Neuron (in vitro differentiated cells): ENCODE results near the gene CHKA.

Experiments
- H2AFZ ChIP-seq: one replicate; pipeline ENCODE4 v1.6.1; 2013; ENCODE audit warnings: low read depth, mild to moderate bottlenecking, inconsistent platforms, low read length, moderate library complexity
- H3K27me3 ChIP-seq: one replicate; pipeline ENCODE4 v1.6.1; 2013; ENCODE audit warnings: low read length; ENCODE audit not compliant: insufficient read depth
- H3K36me3 ChIP-seq: one replicate; pipeline ENCODE4 v1.6.1; 2013; ENCODE audit warnings: low read length; ENCODE audit not compliant: insufficient read depth
- H3K4me1 ChIP-seq: one replicate; pipeline ENCODE4 v1.6.1; 2013; ENCODE audit warnings: low read length; ENCODE audit not compliant: insufficient read depth
- H3K4me3 ChIP-seq: 2 replicates; pipeline ENCODE4 v1.5.1; 2013; ENCODE audit warnings: mild to moderate bottlenecking, low read length, moderate library complexity
- H3K9me3 ChIP-seq: one replicate; pipeline ENCODE4 v1.6.1; 2013; ENCODE audit warnings: low read length

Gene CHKA

DNA sequence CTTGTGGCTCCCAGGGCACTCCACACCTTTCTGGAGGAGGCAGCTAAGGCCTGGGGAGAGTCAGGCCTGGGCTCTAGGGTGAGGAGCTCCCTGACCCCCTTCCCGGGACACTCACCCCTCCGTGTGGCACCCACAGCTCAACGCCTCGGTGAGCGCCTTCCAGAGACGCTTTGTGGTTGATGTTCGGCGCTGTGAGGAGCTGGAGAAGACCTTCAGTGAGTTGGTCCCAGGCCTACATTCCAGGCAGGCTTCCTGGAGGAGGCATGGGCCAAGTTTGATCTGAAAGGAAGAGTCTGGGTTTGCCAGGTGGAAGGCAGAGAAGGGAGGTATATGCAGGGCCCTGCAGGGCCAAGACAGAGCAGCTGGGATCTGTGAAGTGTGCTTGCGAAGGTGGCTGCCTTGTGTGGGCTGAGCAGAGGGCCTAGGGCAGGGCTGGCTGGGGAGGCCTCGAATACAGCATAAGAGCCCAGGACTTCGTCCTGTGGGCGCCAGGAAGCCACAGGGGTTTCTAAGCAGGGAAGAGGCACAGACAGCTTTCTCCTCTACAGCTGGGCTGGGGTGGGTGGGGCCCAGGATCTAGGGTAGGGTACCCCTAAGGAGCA lies 79.5 kb downstream of the CHKA start:
- no peaks in the 10 kb centered on the region for H3K27me3 ChIP-seq
- no peaks in the 10 kb centered on the region for H3K9me3 ChIP-seq
- H2AFZ ChIP-seq = no peak overlapping the region
- peaks cover 16% of the 10 kb centered on the region for H3K4me1 ChIP-seq
- no peaks in the 10 kb centered on the region for H3K36me3 ChIP-seq
- no peak overlapping the region for H3K4me3 ChIP-seq

DNA sequence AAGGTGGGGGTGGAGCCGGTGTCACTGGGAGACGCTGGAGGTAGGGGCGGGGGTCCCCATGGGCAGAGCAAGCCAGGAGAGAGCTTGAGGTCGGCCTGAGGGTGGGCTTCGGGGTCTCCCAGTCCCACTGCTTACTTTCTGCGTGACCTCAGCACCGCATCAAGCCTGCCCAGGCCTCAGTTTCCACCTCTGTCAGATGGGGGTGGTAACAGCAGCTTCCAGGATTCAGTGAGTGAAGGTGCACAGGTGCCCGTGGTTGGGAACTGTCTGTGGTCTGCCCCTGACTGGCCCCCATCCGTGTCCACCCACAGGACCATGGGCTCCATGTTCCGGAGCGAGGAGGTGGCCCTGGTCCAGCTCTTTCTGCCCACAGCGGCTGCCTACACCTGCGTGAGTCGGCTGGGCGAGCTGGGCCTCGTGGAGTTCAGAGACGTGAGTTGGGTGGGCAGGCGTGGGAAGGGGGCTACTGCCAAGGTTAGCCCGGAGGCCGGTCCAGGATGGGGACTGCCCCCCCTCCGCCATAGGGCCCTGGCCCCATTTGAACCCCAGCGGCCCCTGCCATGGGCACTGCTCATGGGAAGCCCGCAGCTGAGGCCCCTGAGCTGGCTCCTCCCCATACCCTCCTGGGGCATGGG lies 80.1 kb downstream of the CHKA start:
- H2AFZ ChIP-seq = no peak overlapping the region
- no peaks in the 10 kb centered on the region for H3K27me3 ChIP-seq
- H3K4me1 ChIP-seq = peaks cover 16% of the 10 kb centered on the region
- no peaks in the 10 kb centered on the region for H3K9me3 ChIP-seq
- no peak overlapping the region for H3K4me3 ChIP-seq
- H3K36me3 ChIP-seq = no peaks in the 10 kb centered on the region

DNA sequence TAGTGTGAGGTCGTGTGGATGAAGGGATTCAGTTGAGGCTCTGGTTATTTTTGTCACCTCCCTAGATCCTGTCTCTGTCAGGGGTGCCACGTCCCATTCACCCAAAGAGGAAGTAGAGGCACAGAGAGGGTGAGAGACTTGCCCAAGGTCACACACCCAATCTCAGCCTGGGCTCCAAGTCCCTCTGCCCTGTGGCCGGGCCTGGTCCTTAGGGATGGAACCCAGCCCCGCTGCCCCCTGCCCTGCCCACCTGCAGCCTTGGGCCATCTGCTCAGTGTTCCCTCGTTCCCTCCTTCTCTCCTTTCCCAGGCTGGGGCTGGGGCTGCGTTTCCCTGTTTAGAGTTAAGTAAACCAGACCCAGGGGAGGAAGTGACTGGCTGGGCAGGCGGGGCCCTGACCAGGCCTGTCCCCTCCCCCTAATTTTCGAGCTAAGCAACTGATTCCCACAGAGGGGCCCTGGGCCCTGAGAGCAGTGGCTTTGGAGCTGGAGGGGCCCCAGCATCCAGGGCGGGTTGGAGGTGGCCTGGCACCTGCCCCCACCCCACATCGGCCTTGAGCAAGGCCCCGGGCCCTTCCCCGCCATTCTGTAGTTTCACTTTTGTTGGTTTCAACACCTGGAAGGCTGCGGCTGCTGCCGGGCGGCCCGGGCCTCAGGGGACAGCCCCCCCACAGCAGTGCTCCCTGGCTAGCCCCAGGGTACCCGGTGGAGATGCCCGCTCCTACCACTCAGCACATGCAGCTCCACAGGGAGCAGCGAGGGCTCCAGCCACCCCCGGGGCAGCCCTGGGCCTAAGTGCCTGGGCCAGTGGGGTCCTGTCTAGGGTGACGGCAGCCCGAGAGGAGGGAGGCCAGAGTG lies 80.9 kb downstream of the CHKA start:
- no peak overlapping the region for H3K4me3 ChIP-seq
- H3K4me1 ChIP-seq = peaks cover 16% of the 10 kb centered on the region

DNA sequence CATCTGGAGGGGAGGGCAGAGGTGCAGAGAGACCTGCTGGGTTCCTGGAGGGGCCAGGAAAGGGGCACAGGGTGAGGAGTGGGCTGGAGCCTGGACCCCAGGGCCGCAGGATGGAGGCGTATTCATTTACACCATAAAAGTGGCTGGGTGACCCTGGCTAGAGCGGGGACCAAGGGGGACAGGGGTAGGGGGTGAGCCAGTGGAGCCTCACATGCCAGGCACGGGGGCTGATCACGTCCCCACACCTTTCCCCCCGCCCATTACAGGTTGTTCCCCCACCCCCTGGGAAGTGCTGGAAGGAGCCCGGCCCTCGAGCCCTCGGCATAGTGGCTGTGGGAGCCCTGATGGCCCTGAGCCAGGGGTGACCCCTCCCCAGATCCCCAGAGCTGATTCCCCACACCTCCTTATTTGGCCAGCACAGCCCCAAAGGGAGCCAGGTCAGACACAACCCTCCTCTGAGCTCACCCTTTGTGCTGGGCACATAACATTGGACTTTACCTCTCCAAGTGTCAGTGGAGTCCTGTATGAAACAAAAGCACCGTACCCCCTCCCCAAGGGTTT lies 81.6 kb downstream of the CHKA start:
- Histone ChIP-seq H3K4me1 (peaks cover 16% of the 10 kb centered on the region), H3K36me3 (peaks cover 4% of the 10 kb centered on the region), H3K9me3 (no peaks in the 10 kb centered on the region), H3K27me3 (no peaks in the 10 kb centered on the region), H3K4me3 (no peak overlapping the region), H2AFZ (no peak overlapping the region)

More for the DNA sequence above, 80.9 kb downstream of the CHKA start:
- H3K36me3 ChIP-seq = peaks cover 3% of the 10 kb centered on the region
- H3K9me3 ChIP-seq = no peaks in the 10 kb centered on the region
- no peaks in the 10 kb centered on the region for H3K27me3 ChIP-seq
- H2AFZ ChIP-seq = no peak overlapping the region

DNA sequence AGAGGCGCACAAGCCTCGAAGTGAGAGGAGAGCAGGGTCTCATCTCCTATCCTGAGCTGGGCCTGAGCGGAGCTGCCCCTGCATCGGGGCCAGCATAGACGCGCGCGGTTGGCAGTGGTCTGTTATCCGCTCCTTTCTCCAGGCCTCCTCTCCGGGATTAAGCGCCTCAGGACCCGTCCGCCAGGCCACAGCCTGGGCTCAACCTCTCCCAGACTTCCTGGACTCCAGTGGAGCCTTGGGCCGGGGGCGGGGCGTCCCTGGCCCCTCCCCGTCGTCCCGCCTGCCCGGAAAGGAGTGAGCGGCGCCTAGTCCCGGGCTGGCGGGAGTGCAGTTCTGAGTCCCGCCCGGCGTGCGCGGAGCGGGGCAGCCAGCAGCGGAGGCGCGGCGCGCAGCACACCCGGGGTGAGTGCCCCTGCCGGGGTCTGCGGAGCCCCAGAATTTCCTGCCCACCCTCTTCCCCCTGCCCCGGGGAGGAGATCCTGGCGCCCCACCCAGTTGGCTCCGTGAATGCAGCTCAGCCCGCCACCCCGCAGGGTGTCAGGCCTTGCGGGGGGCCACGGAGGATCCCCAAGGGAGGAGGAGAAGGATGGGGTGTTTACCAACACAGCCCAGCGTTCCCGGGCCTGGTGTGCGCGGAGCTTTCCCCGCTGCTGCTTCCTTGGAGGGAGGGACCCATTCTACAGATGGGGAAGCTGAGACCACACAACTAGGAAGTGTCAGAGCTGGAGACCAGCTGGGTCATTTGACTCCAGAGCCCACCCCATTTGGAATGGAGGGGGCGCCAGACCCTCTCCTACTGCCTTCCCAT lies 82.3 kb downstream of the CHKA start, which contains the start of gene TCIRG1:
TSS of gene TCIRG1 (plus strand) at position 308 of the 808 bp plus-strand sequence. CDS start 2,247 bp downstream, outside the sequence.
- no peak within 1 kb of the TSS for H3K4me3 ChIP-seq
- peaks cover 14% of the 10 kb centered on the region for H3K4me1 ChIP-seq
- no peaks in the 10 kb centered on the region for H3K27me3 ChIP-seq
- peaks cover 9% of the 10 kb centered on the region for H3K36me3 ChIP-seq
- H2AFZ ChIP-seq = no peak within 1 kb of the TSS
- no peaks in the 10 kb centered on the region for H3K9me3 ChIP-seq

DNA sequence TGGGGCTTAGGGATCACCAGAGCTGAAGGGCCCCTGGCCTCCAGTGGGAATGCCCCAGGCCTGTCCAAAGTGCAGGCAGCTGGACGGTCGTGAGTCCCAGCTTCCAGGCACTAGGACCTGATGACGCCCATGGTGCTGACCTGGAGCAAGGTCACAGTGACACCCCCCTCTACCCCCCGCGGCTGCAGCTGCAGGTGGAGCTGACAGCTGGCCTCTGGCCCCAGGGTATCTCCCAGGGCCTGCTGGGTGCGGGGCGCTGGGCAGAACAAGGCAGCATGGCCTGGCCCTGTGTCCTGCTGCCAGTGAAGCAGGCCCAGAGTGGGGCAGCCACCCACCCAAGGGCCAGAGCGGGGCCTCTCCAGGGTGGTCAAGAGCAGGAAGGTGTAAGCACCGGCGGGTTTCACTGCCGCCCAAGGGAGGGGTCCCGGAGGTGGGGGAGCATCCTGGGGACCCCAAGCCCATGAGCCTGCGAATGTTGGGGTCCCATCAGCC lies 82.9 kb downstream of the CHKA start:
- H3K4me1 ChIP-seq = peaks cover 14% of the 10 kb centered on the region
- no peak overlapping the region for H3K4me3 ChIP-seq
- H2AFZ ChIP-seq = no peak overlapping the region
- no peaks in the 10 kb centered on the region for H3K27me3 ChIP-seq
- peaks cover 14% of the 10 kb centered on the region for H3K36me3 ChIP-seq
- H3K9me3 ChIP-seq = no peaks in the 10 kb centered on the region

DNA sequence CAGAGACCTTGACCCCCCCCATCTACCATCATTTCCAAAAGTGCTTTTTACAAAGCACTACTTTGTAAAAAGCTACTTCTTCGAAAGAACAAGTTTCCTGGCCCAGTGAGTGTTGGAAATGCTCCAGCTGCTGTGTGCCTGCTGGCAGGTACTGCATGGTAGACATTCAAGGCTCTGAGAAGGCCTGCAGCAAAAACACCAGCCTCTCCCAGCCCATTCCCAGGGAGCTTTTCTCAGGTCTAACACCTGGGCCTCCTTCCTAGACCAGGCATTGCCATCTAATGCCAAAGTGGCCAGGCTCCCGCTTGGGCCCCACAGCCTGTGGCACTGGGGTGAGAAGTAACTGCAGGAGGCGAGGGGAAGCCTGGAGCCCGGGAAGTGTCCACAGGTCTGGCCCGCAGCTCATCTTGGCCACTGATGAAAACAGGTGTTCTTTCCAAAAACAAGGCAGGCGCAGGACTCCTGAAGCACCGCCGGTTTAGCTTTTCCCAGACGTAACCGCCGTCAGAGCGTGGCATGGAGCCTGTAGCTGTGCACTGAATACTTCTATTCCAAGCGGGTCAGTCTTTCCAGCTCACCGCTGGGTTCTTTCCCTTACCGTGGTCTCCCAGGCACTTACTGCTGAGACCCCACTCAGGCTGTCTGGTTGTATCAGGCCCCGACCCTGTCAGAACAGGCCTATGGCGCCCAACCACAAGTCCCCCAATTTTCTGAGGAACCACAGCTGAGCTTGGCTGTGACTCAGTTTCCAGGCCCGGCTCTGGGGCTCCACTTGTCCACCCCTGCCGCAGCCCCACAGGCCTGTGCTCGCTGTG lies 83.6 kb downstream of the CHKA start:
- Histone ChIP-seq H3K4me3 (no peak overlapping the region), H2AFZ (no peak overlapping the region), H3K36me3 (peaks cover 21% of the 10 kb centered on the region), H3K9me3 (no peaks in the 10 kb centered on the region), H3K27me3 (no peaks in the 10 kb centered on the region), H3K4me1 (peaks cover 9% of the 10 kb centered on the region)

DNA sequence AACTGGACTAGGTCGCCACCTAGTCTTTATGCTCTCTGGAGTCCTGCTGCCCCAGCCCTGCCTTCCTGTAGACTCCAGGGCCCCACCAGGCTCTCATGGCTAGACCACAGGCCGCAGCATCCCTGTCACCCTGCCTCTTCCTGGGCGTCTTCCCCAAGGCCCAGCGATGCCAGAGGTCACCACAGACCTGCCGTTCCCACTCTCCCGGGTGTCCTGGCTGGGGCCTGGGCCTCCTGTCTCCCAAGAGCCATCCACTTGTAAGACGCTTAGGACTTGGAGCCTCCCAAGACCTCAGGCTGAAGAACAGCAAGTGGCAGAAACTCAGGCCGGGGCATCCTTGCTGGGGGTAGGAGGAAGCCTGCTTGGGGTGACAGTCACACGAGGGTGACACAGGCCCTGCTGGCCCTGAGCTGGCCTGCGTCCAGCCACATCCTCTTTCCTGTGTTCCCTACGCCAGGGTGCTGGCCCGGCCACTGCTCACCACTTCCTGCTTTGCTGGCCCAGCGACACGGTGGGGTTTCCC lies 84.4 kb downstream of the CHKA start:
- H3K4me3 ChIP-seq = no peak overlapping the region
- no peaks in the 10 kb centered on the region for H3K27me3 ChIP-seq
- H2AFZ ChIP-seq = no peak overlapping the region
- no peaks in the 10 kb centered on the region for H3K9me3 ChIP-seq
- H3K4me1 ChIP-seq = peaks cover 10% of the 10 kb centered on the region
- H3K36me3 ChIP-seq = peaks cover 21% of the 10 kb centered on the region

DNA sequence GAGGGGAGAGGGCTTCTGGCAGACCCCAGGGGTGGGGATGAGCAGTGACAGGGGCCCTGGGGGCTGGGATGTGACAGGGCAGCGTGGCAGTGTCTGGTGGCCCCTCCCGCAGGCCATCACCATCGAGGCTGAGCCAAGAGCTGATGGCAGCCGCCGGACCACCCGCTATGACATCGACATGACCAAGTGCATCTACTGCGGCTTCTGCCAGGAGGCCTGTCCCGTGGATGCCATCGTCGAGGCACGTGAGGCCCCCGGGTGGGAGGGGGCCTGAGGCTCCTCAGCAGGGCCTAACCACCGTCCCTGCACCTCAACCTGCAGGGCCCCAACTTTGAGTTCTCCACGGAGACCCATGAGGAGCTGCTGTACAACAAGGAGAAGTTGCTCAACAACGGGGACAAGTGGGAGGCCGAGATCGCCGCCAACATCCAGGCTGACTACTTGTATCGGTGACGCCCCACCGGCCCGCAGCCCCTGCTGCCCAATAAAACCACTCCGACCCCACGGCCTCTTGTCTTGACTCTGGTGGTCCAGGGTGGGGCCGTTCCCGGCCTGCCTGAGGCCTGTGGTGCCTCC lies 85.0 kb downstream of the CHKA start:
- no peak overlapping the region for H2AFZ ChIP-seq
- peaks cover 15% of the 10 kb centered on the region for H3K4me1 ChIP-seq
- peaks cover 21% of the 10 kb centered on the region for H3K36me3 ChIP-seq
- no peaks in the 10 kb centered on the region for H3K27me3 ChIP-seq
- no peak overlapping the region for H3K4me3 ChIP-seq
- H3K9me3 ChIP-seq = no peaks in the 10 kb centered on the region

DNA sequence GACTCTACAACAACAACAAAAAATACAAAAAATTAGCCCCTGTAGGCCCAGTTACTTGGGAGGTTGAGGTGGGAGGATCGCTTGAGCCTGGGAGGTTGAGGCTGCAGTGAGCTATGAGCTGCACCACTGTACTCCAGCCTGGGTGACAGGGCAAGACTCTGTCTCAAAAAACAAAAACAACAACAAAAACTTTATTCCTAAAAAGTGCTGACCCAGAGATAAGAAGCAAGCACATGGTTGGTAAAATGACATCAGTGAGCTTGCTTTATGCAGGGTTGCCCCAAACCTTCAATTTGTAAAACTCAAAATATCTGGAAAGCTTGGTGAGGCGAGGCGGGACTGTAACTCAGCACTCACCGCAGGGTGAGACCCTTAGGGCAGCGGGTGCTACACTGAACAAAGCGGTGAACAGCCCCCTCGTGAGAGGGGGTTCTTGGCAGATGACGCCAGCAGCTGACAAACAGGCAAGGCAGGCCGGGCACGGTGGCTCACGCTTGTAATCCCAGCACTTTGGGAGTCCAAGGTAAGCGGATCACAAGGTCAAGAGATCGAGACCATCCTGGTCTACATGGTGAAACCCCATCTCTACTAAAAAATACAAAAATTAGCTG lies 85.8 kb downstream of the CHKA start:
- Histone ChIP-seq H3K9me3 (no peaks in the 10 kb centered on the region), H3K4me1 (peaks cover 15% of the 10 kb centered on the region), H2AFZ (no peak overlapping the region), H3K36me3 (peaks cover 21% of the 10 kb centered on the region), H3K4me3 (no peak overlapping the region), H3K27me3 (no peaks in the 10 kb centered on the region)

DNA sequence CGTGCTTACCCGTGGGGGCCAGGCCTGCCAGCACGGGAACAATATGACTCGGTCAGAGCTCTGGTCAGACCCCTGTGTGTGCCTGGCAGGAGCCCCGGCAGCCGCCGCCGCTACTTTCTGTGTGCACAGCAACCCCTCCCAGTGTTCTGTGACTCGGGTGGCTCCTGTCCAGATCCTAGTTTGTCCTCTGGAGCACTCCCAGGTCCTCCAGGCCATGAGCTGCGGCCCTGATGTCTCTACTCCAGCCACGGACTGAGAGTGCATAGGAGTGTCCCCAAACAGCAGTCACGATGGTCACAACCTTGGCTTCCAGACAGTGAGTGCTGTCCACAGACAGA lies 87.5 kb downstream of the CHKA start:
- H2AFZ ChIP-seq = no peak overlapping the region
- H3K4me1 ChIP-seq = peaks cover 14% of the 10 kb centered on the region
- no peaks in the 10 kb centered on the region for H3K9me3 ChIP-seq
- no peaks in the 10 kb centered on the region for H3K27me3 ChIP-seq
- H3K36me3 ChIP-seq = peaks cover 21% of the 10 kb centered on the region
- H3K4me3 ChIP-seq = no peak overlapping the region
